DMS 273 treated with DMSO at 0.1 percent for 48 hours (cell line): ENCODE results near the gene ANXA11.

Source experiments
- DNase-seq: peaks from one replicate; lab custom pipeline; 2025; lab: John Stamatoyannopoulos, UW

ANXA11 gene

DNA sequence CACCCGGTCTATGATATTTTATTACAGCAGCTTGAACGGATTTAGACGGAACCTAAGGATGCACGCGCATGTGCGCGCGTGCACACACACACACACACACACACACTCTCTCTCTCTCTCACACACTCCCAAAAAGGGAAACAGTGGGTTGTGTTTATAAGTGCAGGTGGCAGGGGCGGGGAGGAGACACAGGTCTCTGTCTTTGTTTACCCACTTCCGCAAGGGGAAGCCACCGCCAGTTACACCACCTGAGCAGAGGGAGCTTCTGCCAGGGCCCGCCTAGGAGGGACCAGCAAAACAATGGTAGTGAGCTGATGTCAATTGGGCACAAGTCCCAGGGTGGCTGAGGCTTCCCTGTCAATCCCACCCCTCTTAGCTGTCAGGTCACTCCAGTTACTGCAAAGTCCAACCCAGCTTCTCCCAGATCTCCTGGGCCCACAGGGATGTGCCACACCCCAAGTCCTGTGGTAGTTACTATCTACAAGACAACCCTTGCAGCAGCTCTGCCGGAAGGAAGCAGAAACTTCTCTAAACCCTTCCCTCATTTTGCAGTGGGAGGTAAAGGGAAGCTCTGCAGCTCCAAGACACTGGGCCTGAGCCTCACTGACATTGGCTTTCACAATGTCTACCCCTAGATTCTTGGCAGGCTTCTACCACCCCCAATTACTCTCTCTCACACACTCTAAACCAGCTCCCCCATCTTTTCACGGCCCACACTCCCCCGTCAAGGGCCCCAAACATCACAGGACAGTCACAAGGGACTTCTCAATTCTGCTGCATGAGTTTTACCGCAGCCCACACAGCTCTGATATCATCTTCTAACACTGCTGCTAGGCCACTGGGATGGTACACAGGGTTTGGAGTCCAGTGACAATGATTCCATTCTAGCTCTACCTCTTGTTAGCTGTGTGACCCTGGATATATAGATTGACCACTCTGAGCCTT lies 17.6 kb downstream of the ANXA11 start:
- DNase-seq: no peak

- DNase-seq: no peak
Observed at GRCh38 chr10:80187060-80187459, 18.3 kb downstream of the ANXA11 start.

GRCh38 chr10:80186364-80187012 lies 18.8 kb downstream of the ANXA11 start:
- DNase-seq: no peak

DNA sequence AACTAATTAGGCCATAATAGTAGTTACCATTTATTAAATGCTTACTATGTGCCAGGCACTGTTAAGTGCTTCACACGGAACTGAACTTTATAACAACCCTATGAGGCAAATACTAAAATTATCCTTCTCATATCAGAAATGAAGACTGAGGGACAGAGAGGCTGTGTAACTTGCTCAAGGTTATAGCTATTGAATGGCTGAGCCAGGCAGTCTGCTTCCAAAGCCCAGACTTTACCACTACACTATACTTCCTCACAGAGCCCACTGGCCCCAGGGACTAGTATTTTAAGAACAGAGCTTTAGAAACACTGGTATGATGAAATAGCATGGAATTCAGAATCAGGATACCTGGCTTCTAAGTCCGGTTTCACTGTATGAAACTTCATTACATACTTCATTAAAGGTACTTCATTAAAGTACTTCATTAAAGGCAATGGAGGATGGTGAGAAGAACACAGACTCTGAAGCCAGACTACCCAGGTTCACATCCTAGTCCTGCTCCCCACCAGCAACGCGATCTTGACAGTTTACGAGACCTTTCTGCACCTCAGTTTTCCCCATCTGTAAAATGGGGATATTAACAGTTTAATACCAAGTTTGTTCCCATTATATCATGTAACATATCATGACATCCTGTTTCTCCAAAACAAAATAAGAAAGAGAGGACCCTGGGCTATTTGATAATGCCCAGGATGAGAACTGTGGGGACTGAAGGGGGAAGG lies 19.6 kb downstream of the ANXA11 start:
- no peak for DNase-seq

GRCh38 chr10:80184291-80184690 lies 21.0 kb downstream of the ANXA11 start:
- DNase-seq: no peak

- no peak for DNase-seq
Observed at GRCh38 chr10:80183436-80183835, 21.9 kb downstream of the ANXA11 start.

GRCh38 chr10:80182986-80183385 lies 22.4 kb downstream of the ANXA11 start:
- no peak for DNase-seq

GRCh38 chr10:80177781-80178636 lies 27.3 kb downstream of the ANXA11 start:
- DNase-seq: no peak

DNA sequence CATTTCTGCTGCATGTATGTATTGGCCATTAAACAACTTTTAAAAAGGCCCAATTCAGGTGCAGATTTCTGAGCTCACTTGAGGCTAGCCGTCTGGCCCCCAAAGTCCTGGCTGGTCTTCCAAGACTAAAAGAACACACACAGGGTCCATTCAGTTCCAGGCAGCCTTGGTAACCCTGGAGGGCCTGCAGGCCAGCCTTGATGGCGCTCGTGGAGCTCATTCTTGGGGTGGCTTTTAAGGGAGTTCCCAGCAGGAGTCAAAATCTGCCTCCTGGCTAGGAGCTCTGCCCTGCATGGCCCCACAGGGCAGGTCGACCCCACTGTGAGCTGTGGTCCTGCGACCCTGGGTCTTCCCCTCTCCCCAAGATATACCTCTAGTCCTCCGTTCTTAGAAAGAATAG lies 28.8 kb downstream of the ANXA11 start:
- DNase-seq: no peak

DNA sequence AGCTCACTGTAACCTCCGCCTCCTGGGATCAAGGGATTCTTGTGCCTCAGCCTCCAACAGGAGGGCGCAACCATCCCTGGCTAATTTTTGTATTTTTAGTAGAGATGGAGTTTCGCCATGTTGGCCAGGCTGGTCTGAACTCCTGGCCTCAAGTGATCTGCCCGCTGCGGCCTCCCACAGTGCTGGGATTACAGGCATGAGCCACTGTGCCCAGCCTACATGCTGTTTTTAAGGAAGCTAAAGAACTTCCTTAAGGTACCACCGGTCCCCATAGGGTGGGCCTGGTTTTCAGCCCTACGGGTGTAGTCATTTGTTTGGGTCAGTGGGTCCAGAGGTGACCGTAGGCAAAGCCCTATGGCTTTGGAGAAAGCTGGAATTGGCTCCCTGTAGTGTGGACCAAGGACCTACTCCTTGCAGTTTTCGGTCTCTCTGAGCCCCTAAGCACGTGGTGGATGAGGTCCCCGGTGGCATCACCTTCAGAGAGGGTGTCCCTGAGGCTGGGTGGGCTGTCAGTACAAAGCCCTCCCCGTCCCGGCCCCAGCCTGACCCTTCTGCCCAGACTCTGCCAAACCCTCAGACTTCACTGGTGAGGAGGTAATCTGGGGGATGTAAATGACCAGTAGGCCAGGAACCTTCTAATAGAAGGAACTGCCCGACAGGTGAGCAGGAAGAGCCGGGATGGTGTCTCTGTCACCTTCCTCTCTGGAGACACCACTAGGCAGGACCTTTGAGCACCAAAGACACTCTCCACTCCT lies 30.5 kb downstream of the ANXA11 start:
- DNase-seq: no peak

GRCh38 chr10:80173466-80173865 lies 31.9 kb downstream of the ANXA11 start:
- no peak for DNase-seq

- no peak for DNase-seq
Observed at GRCh38 chr10:80172896-80173295, 32.4 kb downstream of the ANXA11 start.

DNA sequence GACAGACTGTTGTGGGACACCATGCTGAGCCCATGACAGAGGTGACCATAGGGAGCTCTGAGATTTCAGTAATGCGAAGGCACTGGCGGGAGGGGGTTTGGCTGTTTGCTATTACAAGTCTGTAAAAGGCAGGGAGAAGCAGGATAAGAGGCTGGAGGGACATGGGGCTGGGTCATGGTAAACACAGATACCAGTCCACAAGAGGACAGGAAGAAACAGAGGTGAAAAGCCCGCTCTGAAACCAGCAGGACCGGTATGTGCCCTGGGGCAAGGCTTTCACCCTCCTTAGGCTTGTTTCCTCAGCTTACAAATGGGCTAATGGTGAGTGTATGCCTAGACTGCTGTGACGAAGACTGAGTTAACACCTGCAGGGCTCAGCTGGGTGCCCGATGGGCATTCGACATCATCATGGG lies 34.1 kb downstream of the ANXA11 start:
- DNase-seq: no peak

DNA sequence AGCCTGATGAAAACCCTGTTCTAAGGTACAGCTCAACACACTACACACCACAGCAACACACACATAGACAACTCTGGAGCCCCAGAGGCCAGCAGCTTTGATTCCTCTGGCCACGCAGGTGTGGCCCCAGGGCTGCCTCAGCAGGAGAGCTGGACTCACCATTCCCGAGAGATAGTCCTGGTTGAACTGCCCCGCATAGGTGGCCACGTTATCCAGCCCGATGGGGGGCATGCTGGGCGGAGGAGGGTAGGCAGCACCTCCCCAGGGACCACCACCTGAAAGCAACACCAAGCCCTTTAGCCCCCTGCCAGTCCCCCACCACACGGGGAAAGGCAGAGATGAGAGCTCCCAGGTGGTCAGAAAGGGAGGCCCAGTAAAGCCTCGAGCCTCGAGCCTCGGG lies 34.7 kb downstream of the ANXA11 start:
- DNase-seq: no peak

GRCh38 chr10:80170026-80170425 lies 35.3 kb downstream of the ANXA11 start:
- no peak for DNase-seq

DNA sequence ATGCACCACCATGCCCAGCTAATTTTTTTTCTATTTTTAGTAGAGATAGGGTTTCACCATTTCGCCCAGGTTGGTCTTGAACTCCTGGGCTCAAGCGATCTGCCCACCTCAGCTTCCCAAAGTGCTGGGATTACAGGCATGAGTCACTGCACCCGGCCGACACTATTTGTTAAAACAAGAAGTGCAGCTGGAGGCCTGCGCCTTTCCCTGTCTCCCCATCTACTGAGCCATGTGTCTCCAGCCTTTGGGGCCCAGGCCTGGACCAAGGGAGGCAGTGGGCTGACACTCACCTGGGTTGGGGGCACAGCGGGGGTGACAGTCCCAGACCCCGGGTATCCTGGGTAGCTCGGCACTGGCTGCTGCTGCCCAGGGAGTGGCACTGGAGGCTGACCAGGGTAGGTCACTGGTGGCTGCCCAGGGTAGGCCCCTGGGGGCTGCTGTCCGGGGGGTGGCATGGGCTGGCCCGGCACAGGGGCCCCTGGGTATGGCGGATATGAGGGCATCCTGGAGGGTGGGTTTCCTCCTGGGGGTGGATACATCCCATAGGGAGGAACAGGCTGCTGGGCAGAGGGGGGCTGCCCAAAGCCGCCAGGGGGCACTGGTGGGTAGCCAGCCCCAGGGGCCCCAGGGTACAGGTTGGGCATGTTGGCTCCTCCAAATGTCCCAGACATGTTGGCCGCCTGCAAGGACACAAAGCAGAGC lies 36.5 kb downstream of the ANXA11 start:
- DNase-seq: no peak

DNA sequence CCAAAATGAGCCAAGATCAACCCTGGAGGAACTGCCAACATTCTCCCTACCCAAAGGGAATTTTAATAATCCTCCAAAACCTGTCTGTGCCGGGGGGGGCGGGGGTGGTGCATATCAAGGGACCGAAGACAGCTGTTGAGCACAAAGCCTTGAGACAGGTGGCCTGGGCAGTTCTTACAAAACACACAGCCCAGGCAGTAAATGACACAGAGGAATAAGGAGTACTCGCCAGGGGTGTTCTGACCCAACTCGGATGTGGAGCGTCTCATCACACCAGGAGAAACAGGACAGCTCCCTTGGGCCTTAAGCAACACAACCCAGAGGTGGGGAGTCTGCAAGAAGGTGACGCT lies 37.2 kb downstream of the ANXA11 start:
- DNase-seq: no peak

- DNase-seq: no peak
Observed at GRCh38 chr10:80167471-80168161, 37.7 kb downstream of the ANXA11 start.

DNA sequence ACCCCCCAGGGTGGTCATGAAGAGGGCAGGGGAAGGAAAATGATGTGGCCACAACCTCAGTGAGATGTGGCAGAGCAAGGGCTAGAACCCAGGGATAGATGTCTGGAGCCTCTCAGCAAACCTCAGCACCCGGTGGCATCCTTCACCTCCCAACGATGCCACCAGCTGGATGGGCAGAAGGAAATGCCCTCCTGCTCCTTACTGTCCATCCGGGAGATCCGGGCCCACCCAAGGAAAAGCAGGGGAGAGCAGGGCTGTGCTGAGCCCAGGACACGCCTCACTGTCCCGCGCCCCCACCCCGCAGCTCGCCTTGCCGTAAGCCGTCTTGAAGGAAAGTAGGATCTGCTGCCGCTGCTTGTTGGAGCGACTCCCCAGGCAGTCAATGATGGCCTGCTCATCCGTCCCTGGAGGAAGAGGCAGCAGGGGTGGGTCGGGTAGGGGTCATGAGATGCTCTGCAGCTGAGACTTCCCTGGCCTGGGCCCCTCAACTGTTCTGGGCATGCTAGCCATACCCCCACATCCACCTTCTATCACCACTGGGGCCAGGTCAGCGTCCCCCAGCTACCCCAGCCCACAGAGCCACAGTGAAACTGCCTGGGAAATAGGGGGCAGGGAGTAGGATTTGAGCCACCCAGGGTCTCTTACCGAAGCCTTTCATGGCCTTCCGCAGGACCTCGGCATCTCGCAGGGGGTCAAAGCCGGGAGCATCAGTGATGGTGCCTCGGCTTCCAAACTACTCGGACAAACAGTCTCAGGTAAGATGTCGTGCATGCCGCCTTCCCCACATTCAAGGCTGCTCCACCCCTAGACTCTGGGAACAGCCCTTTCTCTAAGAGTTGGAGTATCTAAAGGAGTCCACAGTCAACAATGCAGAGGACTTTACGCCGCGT lies 38.5 kb downstream of the ANXA11 start:
- DNase-seq: no peak
